ENCODE data around the gene EIF2B4.
A peak's percentile ranks its signal among the peaks of the same experiment; 100 is the strongest.
"Not testable (repeated sequence)": the region's sequence is repeated elsewhere in the genome, so short reads cannot be mapped to it uniquely, and the experiment has no call there.

EIF2B4 gene

GRCh38 chr2:27377618-27378095, 7.5 kb upstream of the EIF2B4 start:
- no peak for DNase-seq (ENCODE audit: low read depth)

GRCh38 chr2:27376866-27377617, 6.9 kb upstream of the EIF2B4 start:
- DNase-seq (ENCODE audit: low read depth) = no peak

- DNase-seq (ENCODE audit: low read depth) = no peak
Measured at GRCh38 chr2:27376151-27376865, 6.2 kb upstream of the EIF2B4 start.

GRCh38 chr2:27375513-27376099, 5.5 kb upstream of the EIF2B4 start:
- DNase-seq (ENCODE audit: low read depth) = no peak

- DNase-seq (ENCODE audit: low read depth) = no peak
Measured at GRCh38 chr2:27373567-27373966, 3.4 kb upstream of the EIF2B4 start.

GRCh38 chr2:27372937-27373336, 2.8 kb upstream of the EIF2B4 start:
- no peak for DNase-seq (ENCODE audit: low read depth)

- DNase-seq (ENCODE audit: low read depth) = no peak
Measured at GRCh38 chr2:27370816-27371620, 880 bp upstream of the EIF2B4 start.

GRCh38 chr2:27369471-27370025, 590 bp downstream of the EIF2B4 start:
- DNase-seq (ENCODE audit: low read depth) = no peak

- DNase-seq (ENCODE audit: low read depth) = no peak
Measured at GRCh38 chr2:27363933-27364332, 6.2 kb downstream of the EIF2B4 start.

- DNase-seq (ENCODE audit: low read depth) = no peak
Measured at GRCh38 chr2:27362678-27363420, 7.3 kb downstream of the EIF2B4 start.

- DNase-seq (ENCODE audit: low read depth) = peak; percentile 94
Measured at GRCh38 chr2:27356382-27357181, 13.6 kb downstream of the EIF2B4 start, which contains the start of gene GTF3C2. GTF3C2 (minus strand) TSS chr2:27356764; CDS start chr2:27343554, 13,210 bp downstream.

GRCh38 chr2:27356056-27356381, 14.1 kb downstream of the EIF2B4 start:
- DNase-seq (ENCODE audit: low read depth) = no peak

GRCh38 chr2:27354597-27354927, 15.6 kb downstream of the EIF2B4 start:
- no peak for DNase-seq (ENCODE audit: low read depth)

GRCh38 chr2:27353762-27354596, 16.2 kb downstream of the EIF2B4 start:
- no peak for DNase-seq (ENCODE audit: low read depth)

- DNase-seq (ENCODE audit: low read depth) = not testable (repeated sequence)
Measured at GRCh38 chr2:27353386-27353761, 16.8 kb downstream of the EIF2B4 start.

- DNase-seq (ENCODE audit: low read depth) = no peak
Measured at GRCh38 chr2:27351802-27352598, 18.1 kb downstream of the EIF2B4 start.

- DNase-seq (ENCODE audit: low read depth) = no peak
Measured at GRCh38 chr2:27350106-27350693, 19.9 kb downstream of the EIF2B4 start.

GRCh38 chr2:27347641-27348040, 22.5 kb downstream of the EIF2B4 start:
- DNase-seq (ENCODE audit: low read depth) = no peak
